ENCODE results near the gene TBRG4.

The TBRG4 gene

DNA sequence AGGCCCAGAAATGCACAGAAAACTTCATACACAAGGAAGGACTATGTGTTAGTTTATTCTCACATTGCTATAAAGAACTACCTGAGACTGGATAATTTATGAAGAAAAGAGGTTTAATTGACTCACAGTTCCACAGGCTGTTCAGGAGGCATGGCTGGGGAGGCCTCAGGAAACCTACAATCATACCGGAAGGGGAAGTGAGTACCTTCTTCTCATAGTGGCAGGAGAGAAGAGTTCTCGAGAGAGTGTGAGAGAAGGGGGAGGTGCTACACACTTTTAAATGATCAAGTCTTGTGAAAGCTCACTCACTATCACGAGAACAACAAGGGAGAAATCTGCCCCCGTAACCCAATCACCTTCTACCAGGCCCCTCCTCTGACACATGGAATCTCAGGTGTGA lies 29.3 kb upstream of the TBRG4 start:
- DNase-seq, result no peak

DNA sequence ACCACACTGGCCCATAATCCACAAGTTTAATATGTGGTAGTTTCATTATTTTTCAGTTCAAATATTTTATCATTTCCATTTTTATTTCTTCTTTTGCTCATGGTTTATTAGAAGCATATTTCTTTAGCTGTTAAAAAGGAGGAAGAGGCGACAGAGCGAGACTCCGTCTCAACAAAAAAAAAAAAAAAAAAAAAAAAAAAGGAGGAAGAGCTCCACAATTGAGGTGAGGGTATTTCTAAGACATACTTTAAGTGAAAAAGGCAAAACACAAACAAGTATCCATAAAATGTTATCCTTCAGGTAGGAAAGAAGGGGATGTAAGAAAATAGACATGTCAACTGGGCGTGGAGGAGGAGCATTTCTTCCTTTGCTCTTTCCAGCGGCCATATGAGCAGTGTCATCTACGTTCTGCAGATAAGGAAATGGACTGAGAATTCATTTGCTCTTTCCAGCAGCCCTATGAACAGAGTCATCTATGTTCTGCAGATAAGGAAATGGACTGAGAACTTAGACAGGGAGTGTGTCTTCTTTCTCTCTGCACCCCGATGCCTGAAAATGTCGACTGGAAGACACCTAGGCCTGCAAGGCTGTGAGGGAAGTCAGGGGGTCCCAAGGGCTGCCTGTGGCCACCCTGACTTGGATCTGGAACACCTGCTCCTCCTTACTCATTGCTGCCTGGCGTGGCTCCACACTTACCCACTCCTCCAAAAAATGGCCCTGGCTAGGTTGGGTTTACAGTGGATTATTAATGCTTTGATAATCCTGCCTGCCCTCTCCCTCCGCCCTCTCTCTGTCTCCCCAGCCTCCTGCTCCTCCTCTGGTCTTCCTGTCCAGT lies 27.2 kb upstream of the TBRG4 start:
- DNase-seq, result no peak

DNA sequence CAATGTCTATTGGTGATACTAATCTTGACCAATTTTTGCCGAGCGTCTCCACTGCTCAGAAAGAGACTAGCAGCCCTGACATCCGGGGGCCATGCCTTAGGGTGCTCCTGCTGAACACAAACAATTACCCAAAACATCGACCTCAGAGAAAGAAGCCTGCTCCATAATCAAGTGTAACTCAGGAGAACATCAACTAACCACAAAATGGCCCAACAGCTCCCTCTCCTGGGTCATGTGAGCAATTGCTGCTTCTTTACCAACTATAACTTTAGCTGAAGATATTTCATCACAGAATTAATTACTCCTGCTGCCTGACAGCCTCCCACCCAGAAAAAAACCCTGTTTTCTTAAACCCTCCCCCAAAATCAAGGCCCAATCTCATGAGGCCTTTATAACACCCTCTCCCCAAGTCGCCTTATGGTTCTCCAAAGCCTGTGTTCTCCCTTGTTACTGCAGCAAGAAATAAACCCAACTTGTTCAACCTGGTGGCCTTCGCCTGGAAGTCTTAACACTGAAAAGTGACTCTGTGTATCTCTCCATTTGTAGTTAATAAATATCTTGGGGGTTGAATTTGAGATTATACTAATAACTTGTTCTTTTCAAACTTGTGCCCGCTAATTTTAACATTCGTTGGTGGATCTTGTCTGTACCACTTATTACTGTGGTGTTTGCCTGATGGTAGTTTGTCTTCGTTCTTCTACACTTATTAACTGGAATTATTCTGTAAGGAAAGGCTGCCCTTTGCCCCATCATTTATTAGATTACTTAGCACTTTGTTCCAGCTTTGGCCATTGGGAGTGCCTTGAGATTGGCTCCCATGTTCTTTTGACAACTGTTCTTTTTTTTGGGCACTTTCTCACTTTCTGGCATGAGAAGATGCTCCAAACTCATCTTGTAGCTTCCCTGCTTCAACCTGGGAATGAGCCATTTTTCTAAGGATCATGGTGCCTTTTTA lies 24.9 kb upstream of the TBRG4 start:
- DNase-seq, result peak; percentile 41

DNA sequence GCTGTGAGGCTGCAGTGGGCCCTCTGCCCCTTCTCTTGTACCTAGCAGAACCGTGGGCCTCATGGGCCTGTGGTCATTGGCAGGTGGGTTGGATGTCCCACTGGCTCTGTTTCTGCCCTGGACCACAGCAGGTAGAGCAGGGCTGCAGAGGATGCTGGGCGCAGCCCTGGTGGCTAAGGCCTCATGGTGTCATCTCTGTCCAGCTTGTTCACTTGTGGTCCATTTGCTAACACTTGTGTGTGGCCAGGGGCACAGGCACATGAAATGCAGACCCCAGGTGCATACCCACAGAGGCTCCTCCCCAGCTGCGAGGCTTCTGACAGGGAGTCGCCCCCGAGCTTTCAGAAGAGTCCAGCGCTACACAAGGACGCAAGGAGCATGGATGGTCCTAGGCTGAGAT lies 22.4 kb upstream of the TBRG4 start:
- DNase-seq, result no peak

DNA sequence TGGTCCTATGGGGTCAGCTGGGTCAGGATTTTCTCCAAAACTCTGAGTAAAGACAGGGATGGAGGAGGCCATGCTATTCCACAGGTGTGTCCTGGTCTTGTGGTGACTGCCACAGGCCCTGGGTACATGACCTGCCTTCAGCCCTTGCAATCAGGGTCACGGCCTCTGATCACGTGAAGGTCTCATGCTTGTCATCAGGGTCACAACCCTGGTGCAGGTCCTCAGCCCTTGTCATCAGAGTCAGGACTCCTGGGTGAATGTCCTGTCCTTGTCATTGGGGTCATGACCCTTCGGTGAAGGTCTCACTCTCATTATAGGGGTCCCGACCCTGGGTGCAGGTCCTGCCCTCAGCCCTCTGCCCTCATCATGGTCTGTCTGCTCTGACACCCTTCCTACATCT lies 21.9 kb upstream of the TBRG4 start:
- no peak for DNase-seq

DNA sequence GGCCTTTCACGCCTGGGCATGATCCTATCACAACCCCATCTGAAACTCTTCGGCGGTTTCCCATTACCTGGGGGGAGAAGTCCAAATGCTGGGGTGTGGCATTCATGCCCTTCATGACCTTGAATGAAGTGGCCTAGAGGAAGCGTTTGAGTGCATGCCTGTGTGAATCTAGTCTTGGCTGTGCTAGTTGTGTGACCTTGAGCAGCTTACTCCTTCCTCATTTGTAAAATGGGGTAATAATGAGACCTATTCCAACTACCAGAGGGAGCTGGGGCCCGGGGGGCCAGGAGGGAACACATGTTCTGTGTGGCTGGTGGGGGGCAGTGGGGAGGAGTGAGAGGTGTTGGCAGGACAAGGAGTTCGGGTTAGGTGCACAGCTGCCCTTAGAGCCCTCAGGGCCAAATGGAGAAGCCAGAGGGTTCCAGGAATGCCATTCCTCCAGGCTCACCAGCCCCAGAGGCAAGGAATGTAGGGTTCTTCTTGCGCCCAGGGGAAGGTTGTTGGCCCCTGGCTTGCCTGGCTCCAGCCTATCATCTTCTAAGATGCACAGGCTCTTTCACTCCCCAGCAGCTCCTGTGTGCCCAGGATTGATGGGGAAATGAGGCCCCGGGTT lies 21.3 kb upstream of the TBRG4 start:
- DNase-seq, result no peak

DNA sequence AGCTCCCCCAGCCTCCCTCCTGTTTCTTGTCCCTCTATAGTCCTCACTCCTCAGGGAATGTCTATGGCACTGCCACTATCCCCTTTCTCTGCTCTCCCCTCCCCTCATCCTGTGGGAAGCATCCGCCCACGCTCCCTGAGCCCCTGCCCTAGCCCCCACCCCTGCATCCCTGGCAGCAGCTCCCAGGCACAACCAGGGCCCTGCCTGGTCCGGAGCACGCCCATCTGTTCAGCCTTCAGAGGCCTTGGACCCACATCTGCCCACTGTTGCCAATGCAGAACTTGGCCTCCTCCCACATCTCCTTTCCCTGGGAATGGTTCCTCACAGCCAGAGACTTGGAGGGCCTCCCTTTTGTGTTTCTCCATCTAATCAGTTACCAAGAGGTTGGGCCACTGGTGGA lies 20.4 kb upstream of the TBRG4 start:
- no peak for DNase-seq

DNA sequence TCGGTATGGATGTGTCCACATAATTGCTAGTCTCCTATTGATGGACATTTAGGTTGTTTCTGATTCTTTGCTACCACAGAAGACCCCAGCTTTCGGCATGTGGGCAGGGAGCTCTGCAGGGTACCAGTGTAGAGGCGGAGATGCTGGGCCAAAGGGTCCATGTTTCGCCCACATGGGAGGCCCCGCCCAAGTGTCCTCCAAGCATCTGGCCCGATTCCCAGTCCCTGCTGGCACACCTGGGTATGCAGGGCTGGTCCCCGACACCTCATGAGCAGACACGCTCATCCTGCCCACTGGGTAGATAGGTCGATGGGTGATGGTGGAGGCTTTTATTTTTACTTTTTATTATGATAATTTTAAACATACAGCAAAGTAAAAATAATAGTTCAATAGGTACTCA lies 19.4 kb upstream of the TBRG4 start:
- no peak for DNase-seq

DNA sequence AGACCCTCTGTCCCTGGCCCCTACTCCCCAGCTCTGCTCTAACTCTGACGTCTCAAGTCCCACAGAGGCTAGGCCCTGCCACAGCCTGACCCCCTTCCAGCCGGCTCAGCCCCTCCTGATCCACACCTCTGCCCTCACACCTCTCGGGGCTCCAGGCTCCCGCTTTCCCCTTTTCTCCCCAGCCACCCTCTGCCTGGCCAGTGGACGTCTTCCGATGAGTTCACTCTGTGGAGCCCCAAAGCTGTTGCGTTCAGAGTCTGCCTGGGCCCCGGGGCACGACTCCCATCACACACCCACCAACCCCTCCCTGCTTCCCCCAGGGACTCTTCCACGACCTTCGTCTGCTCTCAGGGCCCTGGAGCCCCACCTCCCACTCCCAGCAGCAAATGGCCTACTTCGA lies 18.4 kb upstream of the TBRG4 start:
- no peak for DNase-seq

DNA sequence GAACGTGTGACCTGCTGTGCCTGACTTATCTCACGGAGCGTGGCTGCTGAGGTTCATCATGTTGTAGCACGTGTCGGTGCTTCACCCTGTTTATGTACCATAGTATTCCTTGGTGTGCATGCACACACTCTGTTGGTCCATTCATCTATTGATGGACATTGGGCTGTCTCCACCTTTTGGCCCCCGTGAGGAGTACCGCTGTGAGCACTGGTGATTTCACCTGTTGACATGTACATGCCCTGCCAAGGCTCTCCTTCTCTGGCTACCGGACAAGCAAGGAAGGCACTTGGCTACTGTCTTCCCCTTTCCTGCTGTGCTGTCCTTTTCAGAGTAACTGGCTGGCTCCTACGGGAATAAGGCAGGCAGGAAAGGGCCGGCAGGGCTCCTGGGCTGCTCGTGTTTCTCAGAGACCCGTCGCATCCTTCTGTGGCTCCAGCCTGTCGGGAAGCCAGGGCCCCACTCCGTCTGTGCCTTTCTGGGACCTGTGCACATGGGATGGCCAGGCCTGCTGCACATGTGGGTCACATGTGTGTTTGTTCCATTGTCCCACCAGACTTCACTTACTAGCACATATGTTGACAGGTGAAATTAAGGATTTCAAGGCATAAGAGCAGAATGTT lies 17.8 kb upstream of the TBRG4 start:
- no peak for DNase-seq

DNA sequence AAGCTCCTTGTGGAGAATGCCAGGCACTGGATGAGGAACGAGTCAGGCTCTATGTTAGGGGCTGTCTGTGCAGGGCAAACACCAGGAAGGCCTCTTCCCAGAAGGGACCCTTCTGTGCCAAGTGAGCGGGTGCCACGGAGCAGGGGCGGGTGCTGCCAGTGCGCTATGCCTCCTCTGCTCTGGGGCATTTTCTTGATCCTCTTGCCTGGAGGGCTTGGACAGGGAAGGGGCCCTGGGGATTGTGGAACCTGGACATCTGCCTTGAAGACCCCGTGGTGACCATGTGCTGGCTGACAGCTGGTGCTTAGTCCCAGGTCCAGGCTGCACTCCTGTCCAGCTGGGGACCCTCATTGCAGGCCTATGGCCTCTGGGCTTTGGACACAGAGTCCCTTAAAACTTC lies 15.4 kb upstream of the TBRG4 start:
- no peak for DNase-seq

DNA sequence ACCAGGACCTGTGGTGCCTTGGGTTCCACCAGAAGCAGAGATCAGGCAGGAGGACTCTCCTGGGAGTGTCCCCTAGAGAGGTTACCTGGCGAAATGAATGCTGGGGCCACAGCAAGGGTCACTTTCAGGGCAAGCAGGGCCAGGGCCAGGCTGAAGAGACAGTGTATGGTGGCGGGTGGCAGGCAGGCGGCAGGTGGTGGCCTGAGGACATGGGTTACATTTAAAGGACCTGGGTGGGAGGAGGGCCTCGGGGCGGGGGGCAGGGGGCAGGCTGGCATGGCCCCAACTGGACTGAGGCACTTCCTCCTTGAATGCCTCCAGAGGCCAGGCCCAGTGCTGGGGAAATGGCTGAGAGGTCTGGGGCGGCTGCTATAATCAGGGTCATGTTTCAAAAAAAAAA lies 14.7 kb upstream of the TBRG4 start:
- no peak for DNase-seq

DNA sequence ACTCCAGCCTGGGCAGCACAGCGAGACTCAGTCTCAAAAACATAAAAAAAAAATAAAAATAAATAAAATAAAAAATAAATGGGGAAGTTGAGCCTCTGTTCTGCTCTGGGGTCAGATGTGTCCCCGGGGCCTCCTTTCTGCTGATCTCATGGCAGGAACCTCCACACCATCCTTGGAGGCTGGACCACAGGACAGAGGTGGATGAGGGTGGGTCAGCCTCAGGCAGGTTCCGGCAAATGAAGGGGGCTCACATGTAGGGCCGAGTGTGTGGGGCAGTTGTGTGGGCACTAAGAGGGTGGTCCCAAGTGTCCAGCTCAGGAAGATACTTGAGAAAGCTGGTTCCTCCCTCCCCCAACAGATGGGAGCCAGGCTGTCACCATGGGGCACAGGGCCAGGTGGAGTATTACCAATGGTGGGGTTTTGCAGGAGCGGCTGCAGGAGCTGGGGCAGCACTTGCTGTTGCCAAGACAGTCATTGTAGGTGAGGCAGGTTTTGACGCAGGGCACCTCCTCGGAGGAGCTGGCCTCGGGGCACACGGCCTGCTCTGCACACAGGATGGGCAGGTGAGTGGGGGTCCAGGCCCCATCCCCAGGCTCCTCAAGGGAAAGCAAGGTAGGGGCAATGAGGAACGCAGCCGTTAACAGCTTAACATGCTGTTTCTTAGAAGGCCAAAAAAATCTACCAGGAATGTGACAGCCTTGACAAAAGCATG lies 13.9 kb upstream of the TBRG4 start:
- DNase-seq, result no peak

DNA sequence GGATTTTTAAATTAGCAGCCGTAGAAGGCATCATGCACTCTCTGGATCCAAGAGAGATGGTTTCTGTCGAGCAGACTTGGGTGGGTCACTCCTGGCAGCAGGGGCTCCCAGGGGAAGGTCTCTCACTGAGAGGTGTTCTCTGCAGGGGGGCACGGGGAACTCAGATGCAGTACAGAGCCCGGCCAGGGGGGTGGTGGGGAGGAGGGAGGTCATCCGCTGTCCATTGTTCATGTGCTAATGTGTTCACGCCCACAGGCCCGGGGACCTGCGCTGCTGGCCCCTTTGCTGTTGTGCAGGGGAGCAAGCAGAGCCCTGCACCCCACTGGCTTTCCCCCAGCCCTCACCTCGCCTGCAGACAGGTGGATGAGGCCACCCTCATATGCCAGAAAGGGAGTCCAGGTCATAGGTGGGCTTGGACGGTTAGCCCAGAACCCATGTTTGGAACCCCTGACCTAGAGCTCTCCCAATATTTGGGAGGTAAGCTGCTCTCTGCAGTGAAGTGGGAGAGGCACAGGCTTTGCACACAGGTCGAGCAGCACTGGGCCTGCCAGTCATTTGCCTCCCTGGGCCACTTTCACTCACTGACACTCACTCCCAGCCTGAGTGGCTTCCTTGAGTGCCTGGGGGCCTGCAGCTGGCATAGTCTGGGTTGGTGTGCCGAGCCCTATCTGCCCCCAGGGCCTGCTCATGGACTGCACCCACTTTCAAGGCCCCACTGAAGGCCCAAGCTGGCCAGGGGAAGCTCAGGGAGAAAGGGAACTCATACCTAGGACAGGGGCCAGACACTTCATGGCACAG lies 12.6 kb upstream of the TBRG4 start:
- DNase-seq, result no peak

DNA sequence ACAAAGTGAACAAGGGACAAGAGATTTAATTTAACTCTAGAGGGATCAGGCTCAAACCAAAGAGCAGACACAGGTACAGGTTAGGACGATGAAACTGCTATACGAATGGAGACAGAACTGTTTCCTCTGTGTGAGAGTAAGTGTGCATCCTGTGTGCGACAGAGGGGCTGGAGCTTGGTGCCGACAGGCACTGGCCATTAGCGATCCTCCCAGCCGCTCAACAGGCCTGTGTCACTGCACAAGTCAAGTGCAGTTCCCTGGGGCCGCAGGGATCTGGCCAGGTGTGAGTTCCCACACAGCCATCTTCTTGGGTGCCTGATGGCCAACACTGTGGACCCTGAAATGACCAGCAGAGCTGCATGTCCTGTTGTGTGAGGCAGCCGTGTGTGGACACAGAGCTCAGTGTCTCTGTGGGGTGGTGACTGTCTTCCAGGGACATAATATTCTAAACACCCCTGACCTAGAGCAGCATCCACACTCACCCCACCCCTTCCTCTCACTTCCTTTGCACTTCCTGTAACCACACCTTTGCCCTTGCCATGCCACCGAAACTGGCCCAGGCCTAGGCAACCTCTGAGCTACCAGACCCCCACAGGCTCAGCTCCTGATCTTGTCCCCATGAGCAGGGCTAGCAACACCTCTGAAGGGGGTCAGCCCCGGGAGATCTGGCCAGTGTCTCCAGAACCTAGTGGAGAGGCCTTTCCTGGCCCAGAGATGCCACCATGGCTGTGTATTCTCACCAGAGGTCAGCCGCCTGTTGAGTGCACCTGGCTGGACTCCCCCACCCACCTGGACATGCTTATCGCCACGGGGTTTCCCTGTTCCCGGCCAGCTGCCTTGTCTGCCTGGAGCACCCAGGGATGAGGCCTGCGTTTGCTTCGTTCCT lies 11.7 kb upstream of the TBRG4 start:
- DNase-seq, result peak; percentile 6

DNA sequence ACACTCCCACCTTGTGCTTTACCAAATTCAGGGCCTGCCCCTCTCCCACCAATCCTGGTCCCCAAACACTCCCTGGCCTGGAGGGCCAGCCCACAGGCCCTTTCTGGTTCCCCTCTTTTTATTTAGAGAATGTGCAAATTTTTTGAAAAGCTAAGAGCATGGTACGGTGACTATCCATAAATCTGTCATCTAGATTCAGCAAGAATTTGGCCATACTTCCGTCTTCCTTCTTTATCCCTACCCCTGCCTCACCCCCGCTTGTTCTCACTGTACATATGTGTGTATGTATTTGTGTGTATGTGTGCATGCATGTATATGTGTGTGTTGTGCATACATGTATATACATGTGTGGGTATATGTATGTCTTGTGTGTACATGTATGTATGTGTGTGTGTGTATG lies 8.1 kb upstream of the TBRG4 start:
- no peak for DNase-seq

DNA sequence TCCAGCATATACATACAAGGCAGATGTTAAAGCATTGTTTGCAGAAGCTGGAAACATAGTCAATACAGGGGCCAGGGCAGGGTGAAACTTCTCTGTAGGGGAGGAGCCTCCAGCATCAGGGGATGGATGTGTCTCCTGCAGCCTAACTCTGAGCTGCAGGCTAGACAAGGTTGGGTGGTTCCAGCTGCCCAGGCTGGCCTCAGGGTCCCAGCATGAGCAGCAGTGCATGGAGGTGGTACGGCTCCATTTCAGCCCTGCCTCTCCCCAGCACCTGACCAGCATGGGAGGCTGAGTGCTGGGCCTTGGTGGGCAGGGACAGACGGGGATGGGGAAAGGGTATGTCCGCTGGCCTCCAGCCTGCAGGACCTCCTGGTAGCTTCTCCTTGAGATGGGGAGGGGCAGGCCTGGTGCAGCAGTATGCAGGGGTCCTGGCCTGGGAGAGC lies 7.4 kb upstream of the TBRG4 start:
- DNase-seq, result no peak

DNA sequence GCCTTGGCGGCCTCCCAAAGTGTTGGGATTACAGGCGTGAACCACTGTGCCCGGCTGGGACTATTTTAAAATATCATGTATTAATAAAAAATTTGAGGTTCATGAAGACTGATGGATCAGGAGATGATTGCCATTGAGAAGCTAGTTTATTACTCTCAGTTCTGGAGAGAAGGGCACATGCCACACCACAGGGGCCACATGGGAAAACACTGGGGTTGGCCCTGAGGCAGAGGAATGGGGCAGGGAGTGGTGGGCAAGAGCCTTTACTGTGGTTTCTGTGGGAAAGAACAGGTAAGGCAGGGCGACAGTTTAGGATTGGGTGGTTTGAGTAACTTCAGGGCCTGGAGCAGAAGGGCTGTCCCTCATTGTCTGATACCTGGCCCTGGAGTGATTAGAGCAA lies 6.8 kb upstream of the TBRG4 start:
- no peak for DNase-seq

DNA sequence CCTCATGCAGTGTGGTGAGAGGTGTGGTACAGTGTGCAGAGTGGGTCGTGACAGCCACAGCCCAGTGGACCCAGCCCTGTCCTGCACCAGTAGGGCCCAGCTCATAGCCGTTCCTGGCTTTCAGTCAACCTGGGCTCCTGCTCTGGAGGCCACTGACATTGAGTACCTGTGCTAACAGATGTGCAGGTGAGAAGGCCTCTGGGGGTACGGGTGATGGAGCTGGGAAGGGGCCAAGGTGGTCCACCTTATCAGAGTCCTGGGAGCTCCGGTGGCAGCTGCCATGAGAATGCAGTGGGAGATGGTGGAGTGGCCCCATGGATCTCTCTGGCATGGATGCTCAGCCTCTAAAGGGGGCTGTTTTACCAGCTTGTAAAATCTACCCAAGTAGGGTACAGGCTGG lies 6.1 kb upstream of the TBRG4 start:
- DNase-seq, result no peak

DNA sequence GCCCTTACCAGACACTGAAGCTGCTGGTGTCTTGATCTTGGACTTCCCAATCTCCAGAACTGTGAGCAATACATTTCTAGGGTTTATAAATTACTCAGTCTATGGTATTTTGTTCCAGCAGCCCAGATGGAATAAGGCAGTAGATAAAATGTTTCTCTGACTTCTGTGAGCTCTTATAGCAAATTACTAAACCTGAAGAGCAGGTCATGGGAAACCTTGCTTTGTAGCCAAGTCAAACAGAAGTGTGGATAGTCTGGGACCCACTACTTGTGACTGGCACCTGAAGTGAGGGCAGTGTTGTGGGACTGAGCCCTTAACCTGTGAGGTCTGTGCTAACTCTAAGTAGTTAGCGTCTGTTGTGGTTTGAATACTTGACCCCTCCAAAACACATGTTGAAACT lies 4.6 kb upstream of the TBRG4 start:
- no peak for DNase-seq

DNA sequence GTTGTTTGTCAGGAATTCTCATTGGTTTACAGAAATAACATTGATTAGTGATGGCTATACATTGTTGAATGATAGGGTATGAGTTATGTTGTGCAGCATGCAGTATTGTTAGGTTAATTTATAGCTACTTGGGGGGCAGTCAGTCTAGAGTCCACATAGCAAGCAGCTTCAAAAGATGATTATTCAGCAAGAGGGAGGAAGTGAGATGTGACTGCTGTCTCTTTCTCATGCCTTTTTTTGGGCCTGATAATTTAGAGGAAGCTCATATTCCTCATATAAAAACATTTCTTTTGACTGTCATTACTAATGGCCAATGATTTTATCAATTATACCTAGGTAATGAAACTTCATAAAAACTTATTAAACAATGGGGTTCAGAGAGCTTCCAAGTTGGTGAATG lies 3.4 kb upstream of the TBRG4 start:
- DNase-seq, result no peak
